Mammary microvascular endothelial cell (primary cell): ENCODE measurements around the gene YAE1. TPM values are rescaled to one million over a fixed set of nuclear protein-coding genes. Genes with fewer than 3 reads are reported as not detected.

Experiments used
- total RNA-seq: library from RNA; depleted of rRNA; stranded (reverse); fragments of >200 nt; gene quantifications from 2 replicates; pipeline ENCODE4 v1.2.3, GENCODE V29; 2015

Gene YAE1
- 10.8 and 11.5 TPM in 2 replicates for total RNA-seq

GRCh38 chr7:39566023-39566921 lies at the start of gene YAE1:
Gene YAE1 (plus strand): TSS chr7:39566404. CDS start chr7:39566419, 15 bp downstream.

Other genes with a start within 250 kb of the YAE1 start
- 44.2 and 45.3 TPM in 2 replicates for gene RALA, start 57.2 kb downstream of the YAE1 start, total RNA-seq